Erythroblast (primary cell): ENCODE results near the gene LRIT3.

ENCODE experiments used
- GATA1 ChIP-seq: IDR thresholded peaks from 2 replicates; pipeline ENCODE4 v1.6.1; 2011; ENCODE audit warnings: low read depth, mild to moderate bottlenecking, control low read depth, low read length, moderate library complexity
- POLR2A ChIP-seq: IDR thresholded peaks from 2 replicates; pipeline ENCODE4 v1.6.1; 2011; ENCODE audit warnings: mild to moderate bottlenecking, low read length

- TF ChIP-seq POLR2A, result no peak
- no peak for TF ChIP-seq GATA1
These were observed 2.7 kb downstream of the LRIT3 start for GRCh38 chr4:109850601-109851000.
